HepG2 (cell line): Measurements from ENCODE around the gene IGFL2. TPM values are rescaled to one million over a fixed set of nuclear protein-coding genes. Genes with fewer than 3 reads are reported as not detected.
A peak's percentile ranks its signal among the peaks of the same experiment; 100 is the strongest.

Experiments
- ATAD3A ChIP-seq: sonication (generic); formaldehyde crosslinking; IDR thresholded peaks from 2 replicates; pipeline ENCODE4 v1.4.0; 2020; ENCODE audit warnings: missing genetic modification reagents
- KMT2B ChIP-seq: IDR thresholded peaks from 2 replicates; pipeline ENCODE4 v1.6.1; 2016; ENCODE audit warnings: missing genetic modification reagents, missing compliant biosample characterization
- MEIS2 ChIP-seq: sonication (generic); formaldehyde crosslinking; IDR thresholded peaks from 2 replicates; pipeline ENCODE4 v1.9.0; 2021; ENCODE audit warnings: mild to moderate bottlenecking, missing genetic modification reagents
- MIER2 ChIP-seq: IDR thresholded peaks from 2 replicates; pipeline ENCODE4 v1.6.1; 2016; ENCODE audit warnings: missing biosample characterization, missing genetic modification reagents
- MIXL1 ChIP-seq: IDR thresholded peaks from 2 replicates; pipeline ENCODE4 v1.6.1; 2016
- PAXIP1 ChIP-seq: sonication (generic); formaldehyde crosslinking; conservative IDR thresholded peaks from 2 replicates; pipeline ENCODE4 v1.4.0; 2020; ENCODE audit warnings: mild to moderate bottlenecking, missing genetic modification reagents, moderate library complexity
- POGZ ChIP-seq: sonication (generic); formaldehyde crosslinking; IDR thresholded peaks from 2 replicates; pipeline ENCODE4 v1.4.0; 2020; ENCODE audit warnings: mild to moderate bottlenecking, missing genetic modification reagents
- SIX1 ChIP-seq: sonication (generic); formaldehyde crosslinking; IDR thresholded peaks from 2 replicates; pipeline ENCODE4 v1.4.0; 2020; ENCODE audit warnings: missing genetic modification reagents, borderline replicate concordance
- SOX6 ChIP-seq, 2 experiments: fragments of 450-650 bp in 1 of 2; sonication (generic) in 1 of 2; formaldehyde crosslinking in 1 of 2; IDR thresholded peaks; 2 replicates each; pipeline versions ENCODE4 v1.4.0 to v1.6.1; 2017 to 2020; ENCODE audit warnings: antibody characterized with exemption in 1 of 2, mild to moderate bottlenecking in 1 of 2, missing genetic modification reagents in 1 of 2
- SRSF4 ChIP-seq: fragments of 200-400 bp; formaldehyde crosslinking; IDR thresholded peaks from one replicate; pipeline ENCODE4 v1.6.1; 2018; ENCODE audit warnings: mild to moderate bottlenecking, low read depth, low read length, moderate library complexity; ENCODE audit not compliant: poor library complexity, severe bottlenecking
- TBP ChIP-seq: sonication (generic); formaldehyde crosslinking; IDR thresholded peaks from 2 replicates; pipeline ENCODE4 v1.5.0; 2020; ENCODE audit warnings: missing genetic modification reagents
- TCF12 ChIP-seq, 2 experiments: fragments of 450-650 bp in 1 of 2; sonication (generic) in 1 of 2; formaldehyde crosslinking in 1 of 2; IDR thresholded peaks; 2 replicates each; pipeline versions ENCODE4 v1.6.1 to v1.8.0; 2017 to 2022; ENCODE audit warnings: antibody characterized with exemption in 1 of 2, mild to moderate bottlenecking in 1 of 2, missing genetic modification reagents in 1 of 2, moderate library complexity in 1 of 2
- TOPORS ChIP-seq: sonication (generic); formaldehyde crosslinking; IDR thresholded peaks from 2 replicates; pipeline ENCODE4 v1.8.0; 2023; ENCODE audit warnings: mild to moderate bottlenecking, missing genetic modification reagents
- ZNF121 ChIP-seq: sonication (generic); formaldehyde crosslinking; IDR thresholded peaks from 2 replicates; pipeline ENCODE4 v1.5.0; 2020; ENCODE audit warnings: mild to moderate bottlenecking, missing genetic modification reagents
- ZNF337 ChIP-seq: sonication (generic); formaldehyde crosslinking; IDR thresholded peaks from 2 replicates; pipeline ENCODE4 v1.5.1; 2020; ENCODE audit warnings: missing genetic modification reagents, low read depth, mild to moderate bottlenecking, borderline replicate concordance
- ZNF577 ChIP-seq: sonication (generic); formaldehyde crosslinking; IDR thresholded peaks from 2 replicates; pipeline ENCODE4 v1.4.0; 2020; ENCODE audit warnings: mild to moderate bottlenecking, low read depth, missing genetic modification reagents, borderline replicate concordance
- ZNF776 ChIP-seq: sonication (generic); formaldehyde crosslinking; IDR thresholded peaks from 2 replicates; pipeline ENCODE4 v1.4.0; 2020; ENCODE audit warnings: mild to moderate bottlenecking, missing genetic modification reagents
- polyA plus RNA-seq, 8 experiments: library from polyadenylated mRNA; depleted of rRNA in 3 of 8; stranded (reverse) in 7 of 8; unstranded in 1 of 8; fragments of >200 nt; fragmentation: Illumina TruSeq in 4 of 8; extraction: Trizol in 4 of 8; gene quantifications; 2 replicates each; pipeline versions ENCODE4 v1.2.1 to v1.2.3, GENCODE V29; 2011 to 2016; ENCODE audit warnings: low read depth in 4 of 8, missing spikeins in 1 of 8, mixed read lengths in 1 of 8; ENCODE audit not compliant: insufficient read depth in 1 of 8
- total RNA-seq, 5 experiments: library from RNA; depleted of rRNA; stranded (reverse); fragments of >200 nt; fragmentation: Illumina TruSeq; extraction: Trizol; gene quantifications; 2 replicates each; pipeline ENCODE4 v1.2.3, GENCODE V29; 2016; ENCODE audit warnings: low read depth in 1 of 5
- TF ChIP-seq, protein P1 (sequence below): IDR thresholded peaks from 2 replicates; pipeline ENCODE4 v1.4.0; 2020; ENCODE audit warnings: mild to moderate bottlenecking, missing genetic modification reagents
- TF ChIP-seq, protein P2 (sequence below): IDR thresholded peaks from 2 replicates; pipeline ENCODE4 v1.6.1; 2016; ENCODE audit warnings: missing genetic modification reagents, missing compliant biosample characterization
- TF ChIP-seq, protein P3 (sequence below): sonication (generic); formaldehyde crosslinking; IDR thresholded peaks from 2 replicates; pipeline ENCODE4 v1.8.0; 2022; ENCODE audit warnings: low read depth, missing genetic modification reagents

The IGFL2 gene
- total and polyA plus RNA-seq, 2 of the 13 experiments (the other 11 are each of a cell fraction or from before 2014, with no cell fraction given), result not detected

GRCh38 chr19:46192992-46193650, 45.1 kb downstream of the IGFL2 start (continued):
- 0 out of 2 replicates have a peak, but pooled peaks have one; percentile 30 for TF ChIP-seq KMT2B
- no peak for TF ChIP-seq MIXL1 (CRISPR knock-in tag)
- TF ChIP-seq SIX1, result 0 out of 2 replicates have a peak, but pooled peaks have one; percentile 29
- no peak for TF ChIP-seq ZNF577 (CRISPR knock-in tag)
- no peak for TF ChIP-seq ZNF337
- peak; percentile 77; the same call in 1 of the 2 replicates for TF ChIP-seq MEIS2
- TF ChIP-seq, protein P1, sequence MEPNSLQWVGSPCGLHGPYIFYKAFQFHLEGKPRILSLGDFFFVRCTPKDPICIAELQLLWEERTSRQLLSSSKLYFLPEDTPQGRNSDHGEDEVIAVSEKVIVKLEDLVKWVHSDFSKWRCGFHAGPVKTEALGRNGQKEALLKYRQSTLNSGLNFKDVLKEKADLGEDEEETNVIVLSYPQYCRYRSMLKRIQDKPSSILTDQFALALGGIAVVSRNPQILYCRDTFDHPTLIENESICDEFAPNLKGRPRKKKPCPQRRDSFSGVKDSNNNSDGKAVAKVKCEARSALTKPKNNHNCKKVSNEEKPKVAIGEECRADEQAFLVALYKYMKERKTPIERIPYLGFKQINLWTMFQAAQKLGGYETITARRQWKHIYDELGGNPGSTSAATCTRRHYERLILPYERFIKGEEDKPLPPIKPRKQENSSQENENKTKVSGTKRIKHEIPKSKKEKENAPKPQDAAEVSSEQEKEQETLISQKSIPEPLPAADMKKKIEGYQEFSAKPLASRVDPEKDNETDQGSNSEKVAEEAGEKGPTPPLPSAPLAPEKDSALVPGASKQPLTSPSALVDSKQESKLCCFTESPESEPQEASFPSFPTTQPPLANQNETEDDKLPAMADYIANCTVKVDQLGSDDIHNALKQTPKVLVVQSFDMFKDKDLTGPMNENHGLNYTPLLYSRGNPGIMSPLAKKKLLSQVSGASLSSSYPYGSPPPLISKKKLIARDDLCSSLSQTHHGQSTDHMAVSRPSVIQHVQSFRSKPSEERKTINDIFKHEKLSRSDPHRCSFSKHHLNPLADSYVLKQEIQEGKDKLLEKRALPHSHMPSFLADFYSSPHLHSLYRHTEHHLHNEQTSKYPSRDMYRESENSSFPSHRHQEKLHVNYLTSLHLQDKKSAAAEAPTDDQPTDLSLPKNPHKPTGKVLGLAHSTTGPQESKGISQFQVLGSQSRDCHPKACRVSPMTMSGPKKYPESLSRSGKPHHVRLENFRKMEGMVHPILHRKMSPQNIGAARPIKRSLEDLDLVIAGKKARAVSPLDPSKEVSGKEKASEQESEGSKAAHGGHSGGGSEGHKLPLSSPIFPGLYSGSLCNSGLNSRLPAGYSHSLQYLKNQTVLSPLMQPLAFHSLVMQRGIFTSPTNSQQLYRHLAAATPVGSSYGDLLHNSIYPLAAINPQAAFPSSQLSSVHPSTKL, result peak; percentile 83
- TF ChIP-seq TBP (CRISPR knock-in tag), result no peak
- 0 out of 2 replicates have a peak, but pooled peaks have one; percentile 33 for TF ChIP-seq PAXIP1 (CRISPR knock-in tag)
- no peak for TF ChIP-seq TOPORS
- no peak for TF ChIP-seq TCF12 (IDR thresholded peaks at IDR 0.05)
- no peak for TF ChIP-seq TCF12 (CRISPR knock-in tag; IDR thresholded peaks at IDR 0.05)
- TF ChIP-seq POGZ, result no peak
- TF ChIP-seq SRSF4, result no peak
- TF ChIP-seq ATAD3A (CRISPR knock-in tag), result no peak
- peak; percentile 94 for TF ChIP-seq ZNF121 (CRISPR knock-in tag)
- TF ChIP-seq, protein P2, sequence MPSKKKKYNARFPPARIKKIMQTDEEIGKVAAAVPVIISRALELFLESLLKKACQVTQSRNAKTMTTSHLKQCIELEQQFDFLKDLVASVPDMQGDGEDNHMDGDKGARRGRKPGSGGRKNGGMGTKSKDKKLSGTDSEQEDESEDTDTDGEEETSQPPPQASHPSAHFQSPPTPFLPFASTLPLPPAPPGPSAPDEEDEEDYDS, result peak; percentile 32; the same call in 1 of the 2 replicates
- TF ChIP-seq MIER2 (CRISPR knock-in tag), result peak; percentile 73
- no peak for TF ChIP-seq ZNF776 (CRISPR knock-in tag)
- TF ChIP-seq SOX6 (IDR thresholded peaks at IDR 0.05), result no peak
- peak; percentile 87 for TF ChIP-seq SOX6 (CRISPR knock-in tag; IDR thresholded peaks at IDR 0.05)
- TF ChIP-seq, protein P3, sequence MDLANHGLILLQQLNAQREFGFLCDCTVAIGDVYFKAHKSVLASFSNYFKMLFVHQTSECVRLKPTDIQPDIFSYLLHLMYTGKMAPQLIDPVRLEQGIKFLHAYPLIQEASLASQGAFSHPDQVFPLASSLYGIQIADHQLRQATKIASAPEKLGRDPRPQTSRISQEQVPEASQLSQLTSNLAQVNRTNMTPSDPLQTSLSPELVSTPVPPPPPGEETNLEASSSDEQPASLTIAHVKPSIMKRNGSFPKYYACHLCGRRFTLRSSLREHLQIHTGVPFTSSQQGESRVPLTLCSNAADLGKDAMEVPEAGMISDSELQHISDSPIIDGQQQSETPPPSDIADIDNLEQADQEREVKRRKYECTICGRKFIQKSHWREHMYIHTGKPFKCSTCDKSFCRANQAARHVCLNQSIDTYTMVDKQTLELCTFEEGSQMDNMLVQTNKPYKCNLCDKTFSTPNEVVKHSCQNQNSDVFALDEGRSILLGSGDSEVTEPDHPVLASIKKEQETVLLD (CRISPR knock-in tag), result no peak
